Measurements from ENCODE around the gene NCKAP5. TPM values are rescaled to one million over a fixed set of nuclear protein-coding genes. Genes with fewer than 3 reads are reported as not detected.

NCKAP5 gene
- total and polyA plus RNA-seq, 8 donors = 4.0 to 22.1 (median 14.4) TPM

DNA sequence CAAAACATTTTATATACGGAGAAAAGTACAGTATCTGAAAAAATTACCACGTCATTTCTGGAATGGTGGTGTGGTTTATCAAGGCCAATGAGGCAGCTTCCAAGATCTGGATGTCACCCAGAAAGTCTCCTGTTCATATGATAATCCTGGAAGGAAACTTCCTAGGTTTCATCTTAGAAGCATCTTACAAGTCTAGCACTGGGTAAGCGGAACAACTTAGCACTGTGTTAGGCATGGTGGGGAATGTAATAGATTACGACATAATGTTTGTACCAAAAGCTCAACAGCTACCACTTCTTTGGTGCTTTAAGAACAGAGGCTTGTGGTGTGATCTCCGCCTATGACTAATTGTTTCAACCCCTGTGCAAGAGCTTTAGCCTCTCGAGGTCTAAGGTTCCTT lies 835.2 kb downstream of the NCKAP5 start:
- Histone ChIP-seq H3K4me1 (no peaks in the 10 kb centered on the region), H3K4me3 (no peak overlapping the region), H3K27me3 (no peaks in the 10 kb centered on the region), H3K36me3 (no peaks in the 10 kb centered on the region), H3K27ac (no peak overlapping the region), H3K9me3 (no peaks in the 10 kb centered on the region)
- intact Hi-C loops (cut with DNase I) = no loop called here
- no peak for ATAC-seq
- DNase-seq = no peak
- TF ChIP-seq, protein P1, sequence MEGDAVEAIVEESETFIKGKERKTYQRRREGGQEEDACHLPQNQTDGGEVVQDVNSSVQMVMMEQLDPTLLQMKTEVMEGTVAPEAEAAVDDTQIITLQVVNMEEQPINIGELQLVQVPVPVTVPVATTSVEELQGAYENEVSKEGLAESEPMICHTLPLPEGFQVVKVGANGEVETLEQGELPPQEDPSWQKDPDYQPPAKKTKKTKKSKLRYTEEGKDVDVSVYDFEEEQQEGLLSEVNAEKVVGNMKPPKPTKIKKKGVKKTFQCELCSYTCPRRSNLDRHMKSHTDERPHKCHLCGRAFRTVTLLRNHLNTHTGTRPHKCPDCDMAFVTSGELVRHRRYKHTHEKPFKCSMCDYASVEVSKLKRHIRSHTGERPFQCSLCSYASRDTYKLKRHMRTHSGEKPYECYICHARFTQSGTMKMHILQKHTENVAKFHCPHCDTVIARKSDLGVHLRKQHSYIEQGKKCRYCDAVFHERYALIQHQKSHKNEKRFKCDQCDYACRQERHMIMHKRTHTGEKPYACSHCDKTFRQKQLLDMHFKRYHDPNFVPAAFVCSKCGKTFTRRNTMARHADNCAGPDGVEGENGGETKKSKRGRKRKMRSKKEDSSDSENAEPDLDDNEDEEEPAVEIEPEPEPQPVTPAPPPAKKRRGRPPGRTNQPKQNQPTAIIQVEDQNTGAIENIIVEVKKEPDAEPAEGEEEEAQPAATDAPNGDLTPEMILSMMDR (IDR thresholded peaks at IDR 0.05) = no peak

- Histone ChIP-seq H3K4me1 (no peaks in the 10 kb centered on the region), H3K4me3 (no peak overlapping the region), H3K9me3 (no peaks in the 10 kb centered on the region), H3K27me3 (no peaks in the 10 kb centered on the region), H3K27ac (no peak overlapping the region), H3K36me3 (no peaks in the 10 kb centered on the region)
- TF ChIP-seq, protein P1 (IDR thresholded peaks at IDR 0.05) = no peak
- intact Hi-C loops (cut with DNase I) = no loop called here
- ATAC-seq = no peak
- no peak for DNase-seq
These were observed 835.6 kb downstream of the NCKAP5 start for GRCh38 chr2:132732694-132733093.

GRCh38 chr2:132731441-132731840 lies 836.8 kb downstream of the NCKAP5 start:
- Histone ChIP-seq H3K4me3 (no peak overlapping the region), H3K27ac (no peak overlapping the region), H3K36me3 (no peaks in the 10 kb centered on the region), H3K4me1 (no peaks in the 10 kb centered on the region), H3K27me3 (no peaks in the 10 kb centered on the region), H3K9me3 (no peaks in the 10 kb centered on the region)
- TF ChIP-seq, protein P1 (IDR thresholded peaks at IDR 0.05) = no peak
- no peak for DNase-seq
- intact Hi-C loops (cut with DNase I) = no loop called here
- ATAC-seq = no peak

DNA sequence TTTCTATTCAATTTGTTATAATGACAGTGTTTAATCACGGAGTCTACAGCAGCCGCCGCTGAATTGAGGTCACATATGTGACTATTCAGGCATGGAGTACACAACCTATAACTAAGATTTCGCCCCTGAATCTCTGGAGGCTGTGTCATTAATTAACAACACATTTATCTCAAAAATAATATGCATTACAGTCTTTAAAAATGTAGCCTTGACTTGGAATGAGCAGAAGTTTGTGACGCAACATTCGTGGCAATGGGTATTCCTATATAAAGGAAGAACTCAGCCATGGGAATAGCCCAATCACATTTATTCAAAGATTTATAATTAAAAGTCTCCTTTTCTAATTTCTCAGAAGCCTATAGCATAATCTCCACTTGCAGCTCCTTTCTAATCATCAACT lies 837.7 kb downstream of the NCKAP5 start:
- Histone ChIP-seq H3K36me3 (no peaks in the 10 kb centered on the region), H3K4me3 (no peak overlapping the region), H3K4me1 (no peaks in the 10 kb centered on the region), H3K27me3 (no peaks in the 10 kb centered on the region), H3K27ac (no peak overlapping the region), H3K9me3 (no peaks in the 10 kb centered on the region)
- DNase-seq (no peak), ATAC-seq (no peak)
- TF ChIP-seq, protein P1 (IDR thresholded peaks at IDR 0.05) = no peak
- intact Hi-C loops (cut with DNase I) = no loop called here

DNA sequence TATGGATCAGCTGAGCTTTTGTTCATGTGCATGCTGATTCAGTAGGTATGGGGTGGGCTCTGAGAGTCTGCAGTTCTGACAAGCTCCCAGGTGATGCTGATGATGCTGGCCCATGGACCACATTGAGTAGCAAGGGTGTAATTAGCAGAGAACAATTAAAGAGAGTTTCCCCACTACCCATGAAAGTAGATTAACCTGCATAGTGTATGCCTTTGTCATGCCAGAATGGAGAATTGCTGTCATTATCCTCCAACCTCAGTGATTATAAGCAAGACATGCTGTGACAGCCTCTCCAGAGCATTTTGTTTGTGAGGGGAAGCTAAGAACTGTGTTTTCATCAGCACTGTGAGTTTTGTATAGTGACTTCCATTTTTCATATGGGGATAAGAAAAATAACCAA lies 838.7 kb downstream of the NCKAP5 start:
- DNase-seq (no peak), ATAC-seq (no peak)
- Histone ChIP-seq H3K9me3 (no peaks in the 10 kb centered on the region), H3K27me3 (no peaks in the 10 kb centered on the region), H3K4me3 (no peak overlapping the region), H3K4me1 (no peaks in the 10 kb centered on the region), H3K27ac (no peak overlapping the region), H3K36me3 (no peaks in the 10 kb centered on the region)
- TF ChIP-seq, protein P1 (IDR thresholded peaks at IDR 0.05) = no peak
- intact Hi-C loops (cut with DNase I) = no loop called here
